Measurements from ENCODE around the gene ARL8B. TPM values are rescaled to one million over a fixed set of nuclear protein-coding genes. Genes with fewer than 3 reads are reported as not detected.

ARL8B gene
- total RNA-seq, 1 experiment from 2014 or later = 29.0 TPM

- H3K27me3 ChIP-seq (ENCODE audit: insufficient read depth, low read length) = no peaks in the 10 kb centered on the region
- no peak overlapping the region for H2BK12ac ChIP-seq (ENCODE audit: insufficient read length, low read depth, low read length)
- H2AK5ac ChIP-seq (ENCODE audit: insufficient read length, low read length) = no peak overlapping the region
- no peak overlapping the region for H3K9ac ChIP-seq (ENCODE audit: extremely low read depth, insufficient read length, low read length)
- Mint-ChIP-seq H3K4me3 (no peak overlapping the region), H3K4me1 (peaks cover 10 to 11% of the 10 kb centered on the region in 2 experiments), H3K27me3 (ENCODE audit: low read depth) (no peaks in the 10 kb centered on the region; the same call in 1 of the 2 replicates), H3K27ac (no peak overlapping the region), H3K36me3 (ENCODE audit: insufficient read depth in 1 of 3, low read depth in 3 of 3) (no peaks in the 10 kb centered on the region), H3K9me3 (no peaks in the 10 kb centered on the region)
- H3K56ac ChIP-seq (ENCODE audit: insufficient read length, low read depth, low read length) = no peak overlapping the region
- H3K9me3 ChIP-seq (ENCODE audit: control insufficient read depth, low read depth, low read length) = no peaks in the 10 kb centered on the region
- H2BK20ac ChIP-seq (ENCODE audit: low read depth, low read length, poor library complexity, severe bottlenecking) = no peak overlapping the region
- no CpG with 5 or more reads among the region's 4 CpGs for whole genome bisulfite sequencing (ENCODE audit: extremely low coverage, insufficient read length, low lambda C conversion rate)
- H2BK120ac ChIP-seq (ENCODE audit: low read depth, low read length, poor library complexity, severe bottlenecking) = no peak overlapping the region
- TF ChIP-seq CTCF (conservative IDR thresholded peaks at IDR 0.05) = no peak
- H3K4me2 ChIP-seq (ENCODE audit: insufficient read depth, insufficient read length, low read length) = no peak overlapping the region
- H2BK5ac ChIP-seq (ENCODE audit: insufficient read length, low read length) = no peak overlapping the region
- no peak overlapping the region for H4K91ac ChIP-seq (ENCODE audit: insufficient read length, low read depth, low read length)
- H3K23me2 ChIP-seq (ENCODE audit: insufficient read length, low read depth, low read length, poor library complexity, severe bottlenecking) = no peaks in the 10 kb centered on the region
- H3K14ac ChIP-seq (ENCODE audit: insufficient read depth, low read length) = no peak overlapping the region
- H3K27ac ChIP-seq (ENCODE audit: insufficient read length, low read depth, low read length) = no peak overlapping the region
- no peak overlapping the region for H2AFZ ChIP-seq (ENCODE audit: low read length)
- H3K4me1 ChIP-seq (ENCODE audit: insufficient read depth, low read length) = no peaks in the 10 kb centered on the region
- no peak overlapping the region for H4K5ac ChIP-seq (ENCODE audit: insufficient read length, low read depth, low read length)
- no peak overlapping the region for H3K23ac ChIP-seq (ENCODE audit: insufficient read length, low read depth, low read length)
- H3K79me1 ChIP-seq (ENCODE audit: insufficient read depth, low read depth, low read length, poor library complexity, severe bottlenecking) = no peaks in the 10 kb centered on the region
- H3K79me2 ChIP-seq (ENCODE audit: insufficient read depth, low read length) = no peaks in the 10 kb centered on the region
- H4K20me1 ChIP-seq (ENCODE audit: control insufficient read depth, insufficient read depth, insufficient read length) = no peaks in the 10 kb centered on the region
- H3T11ph ChIP-seq (ENCODE audit: low read length) = no peak overlapping the region
- DNase-seq = no peak
- no peak overlapping the region for H3K4ac ChIP-seq (ENCODE audit: low read depth, low read length)
- no peak overlapping the region for H3K18ac ChIP-seq (ENCODE audit: insufficient read length, low read depth, low read length)
- H4K8ac ChIP-seq (replicated peaks; ENCODE audit: insufficient read length, low read depth, low read length) = no peak overlapping the region
- H2BK15ac ChIP-seq (ENCODE audit: low read depth, low read length) = no peak overlapping the region
Observed at GRCh38 chr3:5078151-5078550, 43.9 kb upstream of the ARL8B start.
